IMR-90 (cell line): Measurements from ENCODE around the gene CARNS1. TPM values are rescaled to one million over a fixed set of nuclear protein-coding genes. Genes with fewer than 3 reads are reported as not detected.
A peak's percentile ranks its signal among the peaks of the same experiment; 100 is the strongest.

ENCODE experiments used
- ATAC-seq: fragments of 200-7000 bp; cut with Tn5 transposase; 2 replicates; pipeline ENCODE4 v1.9.1; 2020; ENCODE audit warnings: low read depth, mild to moderate bottlenecking, moderate library complexity
- BruUV-seq: library from RNA; stranded (reverse); fragments of 400-500 nt; replicated peaks from 2 replicates; lab custom pipeline; 2021; lab: Mats Ljungman, UMichigan
- CTCF ChIA-PET: fragments of 300-600 bp; formaldehyde crosslinking; extraction: SDS; loops from one replicate; lab custom pipeline; 2021; ENCODE audit warnings: antibody characterized with exemption; lab: Yijun Ruan, JAX
- POLR2A ChIA-PET: fragments of 300-600 bp; sonication (Branson Sonifier 250); formaldehyde crosslinking; loops from one replicate; lab custom pipeline; 2022; ENCODE audit warnings: antibody characterized with exemption; ENCODE audit not compliant: unreplicated experiment; lab: Charles Lee
- DNase-seq: peaks from one replicate; pipeline ENCODE4 v3.0.0; 2013
- H2AFZ ChIP-seq: replicated peaks from 2 replicates; pipeline ENCODE3; 2013; ENCODE audit warnings: low read length, mild to moderate bottlenecking; ENCODE audit not compliant: poor library complexity
- H2AK5ac ChIP-seq: 2 replicates; pipeline ENCODE4 v1.6.1; 2013; ENCODE audit warnings: low read depth, low read length, inconsistent platforms
- H2AK9ac ChIP-seq: replicated peaks from 2 replicates; pipeline ENCODE3; 2013; ENCODE audit warnings: mild to moderate bottlenecking, low read depth, low read length, moderate library complexity; ENCODE audit not compliant: poor library complexity
- H2BK120ac ChIP-seq: 2 replicates; pipeline ENCODE4 v1.6.1; 2013; ENCODE audit warnings: low read depth, low read length, inconsistent platforms
- H2BK15ac ChIP-seq: 3 replicates; pipeline ENCODE4 v1.6.1; 2013; ENCODE audit warnings: low read depth, low read length, inconsistent platforms
- H2BK20ac ChIP-seq: 2 replicates; pipeline ENCODE4 v1.6.1; 2013; ENCODE audit warnings: low read depth, mild to moderate bottlenecking, inconsistent platforms, low read length, moderate library complexity
- H2BK5ac ChIP-seq: 2 replicates; pipeline ENCODE4 v1.6.1; 2013; ENCODE audit warnings: mild to moderate bottlenecking, low read depth, low read length, inconsistent platforms; ENCODE audit not compliant: poor library complexity, severe bottlenecking
- H3K14ac ChIP-seq: replicated peaks from 2 replicates; pipeline ENCODE4 v1.6.1; 2013; ENCODE audit warnings: low read depth, low read length, inconsistent platforms
- H3K18ac ChIP-seq: 2 replicates; pipeline ENCODE4 v1.6.1; 2013; ENCODE audit warnings: low read depth, low read length, control low read depth
- H3K23ac ChIP-seq: 2 replicates; pipeline ENCODE4 v1.6.1; 2013; ENCODE audit warnings: low read depth, low read length, inconsistent platforms
- H3K27ac ChIP-seq: 2 replicates; pipeline ENCODE4 v1.5.1; 2013; ENCODE audit warnings: mild to moderate bottlenecking, control low read depth, low read length; ENCODE audit not compliant: insufficient read depth
- H3K27me3 ChIP-seq: 2 replicates; pipeline ENCODE4 v1.6.1; 2013; ENCODE audit warnings: low read length; ENCODE audit not compliant: control insufficient read depth, insufficient read depth
- H3K36me3 ChIP-seq: 2 replicates; pipeline ENCODE4 v1.6.1; 2013; ENCODE audit warnings: low read length, mixed read lengths; ENCODE audit not compliant: control insufficient read depth, insufficient read depth
- H3K4ac ChIP-seq: 2 replicates; pipeline ENCODE4 v1.6.1; 2013; ENCODE audit warnings: low read depth, low read length, inconsistent platforms
- H3K4me1 ChIP-seq: 2 replicates; pipeline ENCODE4 v1.6.1; 2013; ENCODE audit warnings: low read length, mixed read lengths; ENCODE audit not compliant: control insufficient read depth, insufficient read depth
- H3K4me2 ChIP-seq: 2 replicates; pipeline ENCODE4 v1.6.1; 2013; ENCODE audit warnings: low read depth, mild to moderate bottlenecking, control low read depth, low read length, moderate library complexity
- H3K4me3 ChIP-seq: 2 replicates; pipeline ENCODE4 v1.5.1; 2013; ENCODE audit warnings: low read depth, mild to moderate bottlenecking, control low read depth, low read length, moderate library complexity; ENCODE audit not compliant: insufficient read depth
- H3K56ac ChIP-seq: 2 replicates; pipeline ENCODE4 v1.6.1; 2013; ENCODE audit warnings: low read length, inconsistent platforms; ENCODE audit not compliant: insufficient read depth; ENCODE audit errors: extremely low read depth
- H3K79me1 ChIP-seq, 2 experiments: 2 replicates each; pipeline ENCODE4 v1.6.1; 2013; ENCODE audit warnings: low read length in 2 of 2, inconsistent platforms in 1 of 2, low read depth in 1 of 2
- H3K9ac ChIP-seq: 2 replicates; pipeline ENCODE4 v1.6.1; 2013; ENCODE audit warnings: low read depth, low read length, control low read depth
- H3K9me1 ChIP-seq: 2 replicates; pipeline ENCODE4 v1.6.1; 2013; ENCODE audit warnings: low read length, inconsistent platforms; ENCODE audit not compliant: insufficient read depth
- H3K9me3 ChIP-seq: 2 replicates; pipeline ENCODE4 v1.6.1; 2013; ENCODE audit warnings: low read length; ENCODE audit not compliant: control insufficient read depth, insufficient read depth
- H4K20me1 ChIP-seq: 2 replicates; pipeline ENCODE4 v1.6.1; 2013; ENCODE audit warnings: low read length, inconsistent platforms; ENCODE audit not compliant: insufficient read depth
- H4K5ac ChIP-seq: 2 replicates; pipeline ENCODE4 v1.6.1; 2013; ENCODE audit warnings: mild to moderate bottlenecking, low read depth, low read length, control low read depth
- H4K8ac ChIP-seq, 2 experiments: 2 replicates each; pipeline ENCODE4 v1.6.1; 2013; ENCODE audit warnings: low read depth in 2 of 2, low read length in 2 of 2, control low read depth in 1 of 2, inconsistent platforms in 1 of 2
- H4K91ac ChIP-seq: 2 replicates; pipeline ENCODE4 v1.6.1; 2013; ENCODE audit warnings: low read depth, low read length, inconsistent platforms; ENCODE audit not compliant: insufficient read depth
- CHD1 ChIP-seq: IDR thresholded peaks from 2 replicates; pipeline ENCODE4 v1.6.1; 2012; ENCODE audit warnings: low read depth, low read length, improper control_type of control experiment
- WGBS, 2 experiments: methylation state at CpG; one replicate each; pipeline versions ENCODE4 v1.1.5 to v1.1.7; 2013; ENCODE audit warnings: missing lambda C conversion rate in 2 of 2; ENCODE audit not compliant: insufficient read length in 1 of 2; ENCODE audit errors: extremely low coverage in 2 of 2; 5-methylcytosine and 5-hydroxymethylcytosine counted together
- dilution Hi-C: fragments of 300-500 bp; cut with HindIII; formaldehyde crosslinking; loops from one replicate; pipeline ENCODE4 v1.14.3; 2018; ENCODE audit warnings: low sequenced_read_pairs; ENCODE audit not compliant: unreplicated experiment
- in situ Hi-C: fragments of 300-500 bp; cut with MboI; formaldehyde crosslinking; loops from 3 replicates; pipeline ENCODE4 v1.14.3; 2019; ENCODE audit warnings: low sequenced_read_pairs, inconsistent platforms, mixed read lengths
- intact Hi-C: fragments of 100-400 bp; cut with micrococcal nuclease; formaldehyde crosslinking; loops from 2 replicates; pipeline ENCODE4 v1.10.0; 2022
- polyA plus RNA-seq, 3 experiments: library from polyadenylated mRNA; depleted of rRNA; stranded (reverse); fragments of >200 nt; gene quantifications; 2 replicates each; pipeline ENCODE4 v1.2.3, GENCODE V29; 2012; ENCODE audit warnings: low replicate concordance in 1 of 3
- total RNA-seq: library from RNA; depleted of rRNA; stranded (reverse); fragments of >200 nt; gene quantifications from 2 replicates; pipeline ENCODE4 v1.2.3, GENCODE V29; 2012

Gene CARNS1
- total and polyA plus RNA-seq, 2 of the 4 experiments (the other 2 are of a cell fraction), result under 0.01 to 0.32 TPM

- Histone ChIP-seq H3K4me2 (no peak overlapping the region), H2AFZ (peak overlapping the region; percentile 43), H3K56ac (no peak overlapping the region), H3K4me1 (no peaks in the 10 kb centered on the region), H2BK5ac (no peak overlapping the region), H2BK15ac (no peak overlapping the region), H3K9ac (no peak overlapping the region), H2BK120ac (no peak overlapping the region), H3K27me3 (peaks cover 61% of the 10 kb centered on the region), H3K4ac (no peak overlapping the region), H3K27ac (no peak overlapping the region), H3K9me1 (no peaks in the 10 kb centered on the region), H3K79me1 (no peaks in the 10 kb centered on the region), H3K14ac (no peak overlapping the region), H3K36me3 (no peaks in the 10 kb centered on the region), H4K8ac (no peak overlapping the region), H2AK9ac (no peak overlapping the region), H4K20me1 (no peaks in the 10 kb centered on the region), H2AK5ac (no peak overlapping the region), H2BK20ac (no peak overlapping the region), H4K91ac (no peak overlapping the region), H3K23ac (no peak overlapping the region), H3K18ac (no peak overlapping the region), H3K9me3 (no peaks in the 10 kb centered on the region), H4K5ac (no peak overlapping the region), H3K4me3 (no peak overlapping the region)
- ChIA-PET POLR2A (no interaction called here), CTCF (no interaction called here)
- intact Hi-C loops, result no loop called here
- in situ Hi-C loops, result no loop called here
- TF ChIP-seq CHD1, result no peak
- DNase-seq (no peak), ATAC-seq (no peak)
- WGBS, 2 experiments, result 87% methylated on average over 4 of the region's 15 CpGs; no CpG with 5 or more reads in 1 of the 2 experiments
- no TSS peak for BruUV-seq
- dilution Hi-C loops, result no loop called here
These were observed 5.1 kb upstream of the CARNS1 start for GRCh38 chr11:67410369-67410831.
